HUES64 (cell line): ENCODE data around the gene NUDT3.

Source experiments
- H3K27ac ChIP-seq: 2 replicates; pipeline ENCODE4 v1.7.0; 2013; ENCODE audit warnings: low read depth, low read length, inconsistent platforms
- H3K27me3 ChIP-seq: 2 replicates; pipeline ENCODE4 v1.6.1; 2013; ENCODE audit warnings: mild to moderate bottlenecking, low read length; ENCODE audit not compliant: insufficient read depth
- H3K36me3 ChIP-seq: 2 replicates; pipeline ENCODE4 v1.6.1; 2013; ENCODE audit warnings: mild to moderate bottlenecking, low read length; ENCODE audit not compliant: insufficient read depth
- H3K4me1 ChIP-seq: 2 replicates; pipeline ENCODE4 v1.6.1; 2013; ENCODE audit warnings: mild to moderate bottlenecking, low read length, moderate library complexity; ENCODE audit not compliant: insufficient read depth
- H3K4me3 ChIP-seq: 2 replicates; pipeline ENCODE4 v1.5.1; 2013; ENCODE audit warnings: mild to moderate bottlenecking, low read length, moderate library complexity
- H3K9ac ChIP-seq: 2 replicates; pipeline ENCODE4 v1.6.1; 2013; ENCODE audit warnings: mild to moderate bottlenecking, low read depth, low read length
- H3K9me3 ChIP-seq: 2 replicates; pipeline ENCODE4 v1.6.1; 2013; ENCODE audit warnings: low read depth, low read length; ENCODE audit not compliant: insufficient read depth
- WGBS: fragments of 150-250, 120-280 bp; methylation state at CpG from one replicate; pipeline ENCODE4 v1.1.7; 2013; ENCODE audit warnings: missing lambda C conversion rate; 5-methylcytosine and 5-hydroxymethylcytosine counted together

NUDT3 gene

DNA sequence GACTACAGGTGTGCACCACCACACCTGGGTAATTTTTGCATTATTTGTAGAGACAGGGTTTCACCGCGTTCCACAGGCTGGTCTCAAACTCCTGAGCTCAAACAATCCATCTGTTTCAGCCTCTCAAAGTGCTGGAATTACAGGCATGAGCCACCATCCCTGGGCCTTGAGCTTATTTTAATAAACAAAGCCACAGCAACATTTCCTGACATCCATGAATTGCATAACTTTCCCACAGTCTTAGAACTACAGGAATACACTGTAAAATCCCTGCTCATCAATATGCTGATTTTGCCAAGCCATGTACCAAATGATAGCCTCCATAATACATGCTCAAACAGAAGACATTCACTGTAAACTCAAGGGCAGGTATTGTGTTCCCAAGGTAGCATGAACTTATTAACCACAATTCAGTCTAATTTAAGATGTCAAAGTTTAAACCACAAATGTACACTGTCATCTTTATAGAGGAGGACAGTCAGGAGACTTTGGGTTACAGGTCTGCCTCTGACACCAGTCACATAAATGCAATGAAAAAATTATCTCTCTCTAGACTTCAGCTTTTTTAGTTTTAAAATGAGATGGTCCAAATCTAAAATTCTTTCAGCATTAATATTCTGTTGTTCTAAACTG lies 40.0 kb downstream of the NUDT3 start:
- Histone ChIP-seq H3K9me3 (no peaks in the 10 kb centered on the region), H3K4me1 (peaks cover 3% of the 10 kb centered on the region; the same call in 1 of the 2 replicates), H3K4me3 (no peak overlapping the region), H3K27me3 (no peaks in the 10 kb centered on the region), H3K36me3 (no peaks in the 10 kb centered on the region), H3K27ac (no peak overlapping the region), H3K9ac (no peak overlapping the region)
- WGBS = 98% methylated on average over 2 of the region's 2 CpGs

DNA sequence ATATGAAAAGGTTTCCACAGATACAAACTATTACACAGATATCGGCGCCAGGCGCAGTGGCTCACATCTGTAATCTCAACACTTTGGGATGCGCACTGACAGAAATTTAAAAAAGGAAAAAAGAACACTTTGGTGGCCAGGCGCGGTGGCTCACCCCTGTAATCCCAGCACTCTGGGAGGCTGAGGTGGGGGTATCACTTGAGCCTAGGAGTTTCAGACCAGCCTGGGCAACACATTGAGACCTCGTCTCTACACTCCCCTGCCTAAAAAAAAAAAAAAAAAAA lies 41.6 kb downstream of the NUDT3 start:
- H3K36me3 ChIP-seq = no peaks in the 10 kb centered on the region
- peaks cover 2% of the 10 kb centered on the region; the same call in 1 of the 2 replicates for H3K4me1 ChIP-seq
- no peak overlapping the region for H3K9ac ChIP-seq
- H3K9me3 ChIP-seq = no peaks in the 10 kb centered on the region
- WGBS = 98% methylated on average over 6 of the region's 7 CpGs
- no peak overlapping the region for H3K4me3 ChIP-seq
- no peaks in the 10 kb centered on the region for H3K27me3 ChIP-seq
- no peak overlapping the region for H3K27ac ChIP-seq

DNA sequence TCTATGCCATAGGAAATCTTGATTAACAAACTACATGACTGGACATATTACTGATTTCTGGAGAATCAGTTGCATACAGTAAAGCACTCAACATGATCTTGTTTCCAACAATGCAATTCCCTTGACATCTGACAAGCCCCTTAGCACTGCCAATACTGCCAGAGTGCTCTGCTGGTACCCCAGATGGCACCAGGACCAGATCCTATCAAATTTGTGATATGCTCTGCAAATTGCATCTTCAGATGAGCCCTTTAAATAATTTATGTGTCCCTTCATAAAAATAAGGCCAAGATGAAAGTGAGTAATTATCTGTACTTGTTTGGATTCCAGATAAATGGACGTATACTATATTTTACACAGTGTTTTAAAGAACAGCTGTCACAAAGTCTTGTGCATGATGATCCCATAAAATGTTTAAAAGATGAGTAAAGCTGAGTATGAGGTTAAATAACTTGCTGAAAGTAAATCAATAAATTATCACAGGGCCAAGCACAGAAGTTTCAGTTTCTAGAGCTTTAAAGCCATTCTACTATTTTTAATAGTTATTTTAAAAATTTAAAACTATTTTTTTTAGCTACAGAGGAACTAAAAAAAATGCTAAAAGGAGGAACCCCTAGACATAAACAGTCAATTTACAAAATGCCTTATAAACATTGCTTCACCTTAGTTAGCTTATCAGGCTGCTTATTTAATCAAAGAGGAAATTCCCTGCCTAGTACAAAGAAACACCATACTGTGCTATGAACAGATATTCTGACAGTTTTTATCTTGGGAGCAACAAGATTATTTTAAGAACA lies 42.1 kb downstream of the NUDT3 start:
- H3K4me3 ChIP-seq = no peak overlapping the region
- no peaks in the 10 kb centered on the region for H3K27me3 ChIP-seq
- 100% methylated on average over 1 of the region's 1 CpG for WGBS
- no peaks in the 10 kb centered on the region for H3K4me1 ChIP-seq
- H3K9me3 ChIP-seq = no peaks in the 10 kb centered on the region
- no peak overlapping the region for H3K27ac ChIP-seq
- no peak overlapping the region for H3K9ac ChIP-seq
- H3K36me3 ChIP-seq = no peaks in the 10 kb centered on the region

- no peaks in the 10 kb centered on the region for H3K27me3 ChIP-seq
- no peak overlapping the region for H3K27ac ChIP-seq
- H3K9me3 ChIP-seq = no peaks in the 10 kb centered on the region
- no peaks in the 10 kb centered on the region for H3K36me3 ChIP-seq
- H3K4me1 ChIP-seq = no peaks in the 10 kb centered on the region
- no peak overlapping the region for H3K4me3 ChIP-seq
- no peak overlapping the region for H3K9ac ChIP-seq
- 92% methylated on average over 4 of the region's 4 CpGs for WGBS
Observed at GRCh38 chr6:34349211-34349610, 43.3 kb downstream of the NUDT3 start.

DNA sequence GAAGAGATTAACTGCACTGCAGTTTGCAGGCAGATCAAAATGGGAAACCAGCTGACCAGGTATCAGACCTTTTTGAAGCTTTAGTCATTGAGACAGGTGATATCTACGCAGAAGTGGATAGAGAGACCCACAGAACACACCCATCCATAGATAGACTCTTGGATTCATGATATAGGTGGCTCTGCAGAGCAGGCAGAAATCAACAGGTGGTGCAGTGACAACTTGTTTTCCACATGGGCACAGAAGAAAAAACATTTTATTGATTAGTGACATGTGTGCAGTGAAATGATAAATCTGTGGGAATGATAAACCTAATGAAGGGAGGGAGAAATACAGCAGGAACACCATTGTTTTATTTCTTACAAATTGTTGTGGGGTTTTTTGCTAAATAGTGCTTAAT lies 45.2 kb downstream of the NUDT3 start:
- H3K4me1 ChIP-seq = no peaks in the 10 kb centered on the region
- H3K9me3 ChIP-seq = no peaks in the 10 kb centered on the region
- H3K9ac ChIP-seq = no peak overlapping the region
- no peaks in the 10 kb centered on the region for H3K27me3 ChIP-seq
- no peak overlapping the region for H3K4me3 ChIP-seq
- no peak overlapping the region for H3K27ac ChIP-seq
- WGBS = 100% methylated on average over 1 of the region's 1 CpG
- no peaks in the 10 kb centered on the region for H3K36me3 ChIP-seq

DNA sequence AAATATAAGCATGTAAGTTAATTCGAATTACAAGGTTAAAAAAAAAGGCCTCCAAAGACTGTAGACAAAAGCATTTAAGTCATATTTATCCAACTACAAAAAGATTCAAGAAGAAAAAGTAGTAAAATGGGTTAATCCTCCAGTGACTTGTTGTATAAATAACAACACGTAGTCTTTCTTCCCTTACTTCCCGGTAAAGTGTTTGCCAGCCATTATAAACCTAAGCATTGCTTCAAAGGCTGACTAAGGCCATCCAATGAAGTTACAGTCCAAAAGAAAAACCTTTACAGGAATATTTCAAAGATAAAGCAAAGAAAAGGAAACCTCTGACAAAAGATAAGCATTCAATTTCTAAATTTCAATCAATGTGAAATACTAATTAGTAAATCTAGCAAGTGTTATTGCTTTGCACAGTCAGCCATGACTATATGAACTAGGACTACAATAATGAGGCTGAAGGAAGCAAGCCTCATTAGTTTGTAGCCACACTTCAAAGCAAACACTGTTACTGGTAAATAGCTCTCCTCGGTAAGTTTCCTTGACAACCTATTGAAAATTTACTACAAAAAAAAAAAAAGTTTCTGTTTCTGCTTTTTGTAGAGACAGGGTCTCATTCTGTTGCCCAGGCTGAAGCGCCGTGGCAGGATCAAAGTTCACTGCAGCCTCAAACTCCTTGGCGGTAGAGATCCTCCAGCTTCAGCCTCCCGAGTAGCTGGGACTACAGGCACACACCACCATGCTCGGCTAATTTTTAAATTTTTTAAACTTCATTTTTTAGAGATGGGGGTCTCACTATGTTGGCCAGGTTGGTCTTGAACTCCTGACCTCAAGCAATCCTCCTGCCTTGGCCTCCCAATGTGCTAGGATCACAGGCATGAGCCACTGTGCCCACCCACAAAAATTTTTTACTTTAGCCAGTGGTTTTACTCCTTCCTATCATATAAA lies 46.0 kb downstream of the NUDT3 start:
- no peak overlapping the region for H3K9ac ChIP-seq
- no peaks in the 10 kb centered on the region for H3K9me3 ChIP-seq
- no peaks in the 10 kb centered on the region for H3K27me3 ChIP-seq
- WGBS = 94% methylated on average over 8 of the region's 9 CpGs
- peaks cover 4% of the 10 kb centered on the region; the same call in 1 of the 2 replicates for H3K4me1 ChIP-seq
- no peak overlapping the region for H3K4me3 ChIP-seq
- H3K27ac ChIP-seq = no peak overlapping the region
- peaks cover 2% of the 10 kb centered on the region; the same call in 1 of the 2 replicates for H3K36me3 ChIP-seq

DNA sequence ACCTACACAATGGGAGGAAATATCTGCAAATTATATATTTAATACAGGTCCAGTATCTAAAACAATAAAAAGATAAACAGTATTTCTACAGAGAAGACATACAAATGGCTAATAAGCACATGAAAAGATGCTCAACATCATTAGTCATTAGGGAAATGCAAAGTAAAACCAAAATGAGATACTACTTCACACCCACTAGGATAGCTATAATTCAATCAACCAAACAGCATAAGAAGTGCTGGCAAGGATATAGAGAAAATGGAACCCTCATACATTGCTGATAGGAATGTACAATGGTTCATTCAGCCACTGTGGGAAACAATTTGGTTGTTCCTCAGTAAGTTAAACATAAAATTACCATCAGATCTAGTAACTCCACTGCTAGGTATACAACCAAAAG lies 48.7 kb downstream of the NUDT3 start:
- Histone ChIP-seq H3K36me3 (peaks cover 18% of the 10 kb centered on the region), H3K4me1 (peaks cover 21% of the 10 kb centered on the region; the same call in 1 of the 2 replicates), H3K9me3 (no peaks in the 10 kb centered on the region), H3K27me3 (no peaks in the 10 kb centered on the region), H3K9ac (no peak overlapping the region), H3K27ac (no peak overlapping the region), H3K4me3 (no peak overlapping the region)

- no peak overlapping the region for H3K4me3 ChIP-seq
- peaks cover 18% of the 10 kb centered on the region for H3K36me3 ChIP-seq
- H3K27ac ChIP-seq = no peak overlapping the region
- H3K9ac ChIP-seq = no peak overlapping the region
- peaks cover 21% of the 10 kb centered on the region; the same call in 1 of the 2 replicates for H3K4me1 ChIP-seq
- no peaks in the 10 kb centered on the region for H3K9me3 ChIP-seq
- H3K27me3 ChIP-seq = no peaks in the 10 kb centered on the region
Observed at GRCh38 chr6:34342247-34342646, 50.2 kb downstream of the NUDT3 start.

DNA sequence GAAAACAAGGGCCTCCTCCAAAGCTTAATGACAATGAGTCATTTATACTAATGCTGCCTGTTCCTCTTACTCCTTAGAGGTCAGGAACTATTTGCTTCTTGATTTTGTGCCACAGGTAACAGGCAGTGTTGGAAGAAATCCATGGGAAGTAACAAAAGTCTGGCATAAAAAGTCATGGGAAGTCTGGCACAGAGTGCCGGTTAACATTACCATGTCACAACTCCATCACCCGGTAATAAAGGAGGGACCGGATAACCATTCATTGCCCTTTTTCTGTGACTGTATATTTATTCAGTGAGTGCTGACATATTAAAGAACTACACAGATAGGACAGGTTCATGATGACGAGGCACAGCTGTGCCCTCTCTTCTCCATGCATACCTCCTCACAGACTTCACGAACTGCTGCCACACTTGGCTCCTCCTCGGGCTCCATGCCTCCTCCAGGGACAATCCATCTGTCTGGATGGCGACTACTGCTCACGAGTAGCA lies 50.9 kb downstream of the NUDT3 start:
- Histone ChIP-seq H3K27me3 (no peaks in the 10 kb centered on the region), H3K4me3 (no peak overlapping the region), H3K9me3 (no peaks in the 10 kb centered on the region), H3K27ac (no peak overlapping the region), H3K36me3 (peaks cover 18% of the 10 kb centered on the region), H3K9ac (no peak overlapping the region), H3K4me1 (peaks cover 21% of the 10 kb centered on the region; the same call in 1 of the 2 replicates)
- 93% methylated on average over 8 of the region's 8 CpGs for WGBS

DNA sequence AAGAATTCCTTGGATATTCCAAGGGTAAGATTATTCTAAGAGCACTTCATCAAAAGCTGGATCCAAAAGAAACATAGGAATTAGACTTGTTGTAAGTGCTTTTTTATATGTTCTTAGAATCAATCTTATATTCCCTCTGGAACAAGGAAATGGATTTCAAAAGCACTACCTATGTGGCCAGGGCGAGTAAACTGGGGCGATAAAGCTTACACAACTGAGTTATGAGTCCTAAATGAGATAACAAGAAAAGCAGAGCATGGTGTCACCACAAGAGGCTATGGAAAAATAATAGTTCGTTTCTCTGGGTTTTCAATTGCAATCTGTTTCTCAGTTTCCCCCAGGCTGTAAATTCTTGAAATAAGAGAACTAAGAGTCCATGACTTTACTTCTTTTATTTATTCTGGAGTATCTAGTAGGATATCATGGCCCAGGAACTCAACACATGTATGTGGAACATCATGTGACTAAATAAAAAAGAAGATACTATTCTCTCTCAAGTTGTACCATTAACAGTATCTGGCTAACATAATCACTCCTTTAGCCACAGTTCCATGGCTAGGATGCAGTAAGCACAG lies 51.5 kb downstream of the NUDT3 start:
- Histone ChIP-seq H3K4me3 (no peak overlapping the region), H3K9ac (no peak overlapping the region), H3K9me3 (no peaks in the 10 kb centered on the region), H3K27ac (no peak overlapping the region), H3K4me1 (peaks cover 21% of the 10 kb centered on the region; the same call in 1 of the 2 replicates), H3K27me3 (no peaks in the 10 kb centered on the region), H3K36me3 (peaks cover 22% of the 10 kb centered on the region)
- 95% methylated on average over 3 of the region's 3 CpGs for WGBS
